Stimulated activated memory B cell treated with anti-CD40 and anti-IgM and Interleukin-4, amounts not matched to agents 10 μg/mL and 1 μg/mL and 100 μg/mL, for 72 hours (primary cell): ENCODE results near the gene FAM221A.
"Not testable (repeated sequence)": the region's sequence is repeated elsewhere in the genome, so short reads cannot be mapped to it uniquely, and the experiment has no call there.

Experiments
- ATAC-seq: fragments of 150-1000 bp; cut with Tn5 transposase; 2 replicates; pipeline ENCODE4 v1.10.0; 2021
- H3K27ac Mint-ChIP-seq: one replicate; pipeline ENCODE4 v1.8.0; 2022; ENCODE audit warnings: mild to moderate bottlenecking, mixed read lengths
- H3K27me3 Mint-ChIP-seq: one replicate; pipeline ENCODE4 v1.8.0; 2022; ENCODE audit warnings: mixed read lengths
- H3K36me3 Mint-ChIP-seq: one replicate; pipeline ENCODE4 v1.8.0; 2022; ENCODE audit warnings: mixed read lengths
- H3K4me1 Mint-ChIP-seq: one replicate; pipeline ENCODE4 v1.8.0; 2022; ENCODE audit warnings: mixed read lengths
- H3K4me3 Mint-ChIP-seq: one replicate; pipeline ENCODE4 v1.8.0; 2022; ENCODE audit warnings: mild to moderate bottlenecking, moderate library complexity, mixed read lengths
- H3K9me3 Mint-ChIP-seq: one replicate; pipeline ENCODE4 v1.8.0; 2022; ENCODE audit warnings: mixed read lengths

The FAM221A gene, protein sequence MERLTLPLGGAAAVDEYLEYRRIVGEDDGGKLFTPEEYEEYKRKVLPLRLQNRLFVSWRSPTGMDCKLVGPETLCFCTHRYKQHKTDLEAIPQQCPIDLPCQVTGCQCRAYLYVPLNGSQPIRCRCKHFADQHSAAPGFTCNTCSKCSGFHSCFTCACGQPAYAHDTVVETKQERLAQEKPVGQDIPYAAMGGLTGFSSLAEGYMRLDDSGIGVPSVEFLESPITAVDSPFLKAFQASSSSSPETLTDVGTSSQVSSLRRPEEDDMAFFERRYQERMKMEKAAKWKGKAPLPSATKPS

GRCh38 chr7:23679898-23680413 is at the start of gene FAM221A:
TSS of gene FAM221A (plus strand) at chr7:23680199. CDS start at chr7:23680219, 20 bp downstream.
- Mint-ChIP-seq H3K4me1 (peaks cover 19% of the 10 kb centered on the region), H3K27me3 (no peaks in the 10 kb centered on the region), H3K36me3 (no peaks in the 10 kb centered on the region), H3K4me3 (peak within 1 kb of the TSS; percentile 90), H3K27ac (peak within 1 kb of the TSS; percentile 84), H3K9me3 (no peaks in the 10 kb centered on the region)
- peak; percentile 99 for ATAC-seq

- Mint-ChIP-seq H3K36me3 (peaks cover 18% of the 10 kb centered on the region), H3K4me1 (peaks cover 6% of the 10 kb centered on the region), H3K27me3 (no peaks in the 10 kb centered on the region), H3K4me3 (no peak overlapping the region), H3K9me3 (no peaks in the 10 kb centered on the region), H3K27ac (no peak overlapping the region)
- no peak for ATAC-seq
These were observed 46.6 kb upstream of the FAM221A start for GRCh38 chr7:23633417-23633816.

GRCh38 chr7:23645822-23646221 is 34.2 kb upstream of the FAM221A start:
- ATAC-seq = no peak
- no peaks in the 10 kb centered on the region for H3K9me3 Mint-ChIP-seq
- no peaks in the 10 kb centered on the region for H3K4me1 Mint-ChIP-seq
- no peak overlapping the region for H3K27ac Mint-ChIP-seq
- H3K4me3 Mint-ChIP-seq = no peak overlapping the region
- H3K27me3 Mint-ChIP-seq = no peaks in the 10 kb centered on the region
- H3K36me3 Mint-ChIP-seq = peaks cover 9% of the 10 kb centered on the region

- H3K4me1 Mint-ChIP-seq = no peaks in the 10 kb centered on the region
- H3K9me3 Mint-ChIP-seq = peaks cover 24% of the 10 kb centered on the region
- H3K27me3 Mint-ChIP-seq = no peaks in the 10 kb centered on the region
- no peak overlapping the region for H3K4me3 Mint-ChIP-seq
- no peak overlapping the region for H3K27ac Mint-ChIP-seq
- ATAC-seq = no peak
- H3K36me3 Mint-ChIP-seq = peaks cover 31% of the 10 kb centered on the region
These were observed 26.1 kb upstream of the FAM221A start for GRCh38 chr7:23653942-23654341.

GRCh38 chr7:23654508-23654907 is 25.5 kb upstream of the FAM221A start:
- Mint-ChIP-seq H3K27ac (no peak overlapping the region), H3K4me3 (no peak overlapping the region), H3K9me3 (peaks cover 26% of the 10 kb centered on the region), H3K4me1 (no peaks in the 10 kb centered on the region), H3K27me3 (no peaks in the 10 kb centered on the region), H3K36me3 (peaks cover 33% of the 10 kb centered on the region)
- no peak for ATAC-seq

- Mint-ChIP-seq H3K4me1 (no peaks in the 10 kb centered on the region), H3K27ac (no peak overlapping the region), H3K27me3 (no peaks in the 10 kb centered on the region), H3K9me3 (peaks cover 27% of the 10 kb centered on the region), H3K4me3 (no peak overlapping the region), H3K36me3 (peaks cover 33% of the 10 kb centered on the region)
- ATAC-seq = no peak
These were observed 24.6 kb upstream of the FAM221A start for GRCh38 chr7:23655433-23655832.

GRCh38 chr7:23658831-23659427 is 21.1 kb upstream of the FAM221A start:
- Mint-ChIP-seq H3K4me1 (no peaks in the 10 kb centered on the region), H3K27me3 (no peaks in the 10 kb centered on the region), H3K9me3 (peaks cover 18% of the 10 kb centered on the region), H3K27ac (no peak overlapping the region), H3K4me3 (no peak overlapping the region), H3K36me3 (peaks cover 18% of the 10 kb centered on the region)
- ATAC-seq = no peak

DNA sequence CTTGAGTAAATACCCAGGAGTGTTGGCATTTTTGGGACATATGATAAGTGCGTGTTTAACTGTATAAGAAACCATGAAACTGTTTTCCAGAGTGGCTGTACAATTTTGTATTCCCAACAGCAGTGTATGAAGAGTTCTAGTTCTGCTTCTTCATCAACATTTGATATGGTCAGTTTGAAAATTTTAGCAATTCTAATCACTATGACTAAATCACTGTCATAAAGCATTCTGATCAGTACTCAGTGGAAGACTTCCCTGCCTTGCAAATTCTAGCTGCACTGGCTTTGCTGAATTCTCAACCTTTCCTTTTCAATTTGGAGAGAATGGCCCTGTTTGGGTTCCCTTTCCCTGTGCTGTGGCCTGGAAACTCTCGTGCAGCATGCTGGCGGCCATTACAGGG is 18.6 kb upstream of the FAM221A start:
- Mint-ChIP-seq H3K4me1 (no peaks in the 10 kb centered on the region), H3K9me3 (peaks cover 9% of the 10 kb centered on the region), H3K27ac (no peak overlapping the region), H3K36me3 (peaks cover 12% of the 10 kb centered on the region), H3K4me3 (no peak overlapping the region), H3K27me3 (no peaks in the 10 kb centered on the region)
- ATAC-seq = no peak

GRCh38 chr7:23662124-23662983 is 17.6 kb upstream of the FAM221A start:
- Mint-ChIP-seq H3K4me1 (no peaks in the 10 kb centered on the region), H3K9me3 (peaks cover 7% of the 10 kb centered on the region), H3K27me3 (no peaks in the 10 kb centered on the region), H3K4me3 (no peak overlapping the region), H3K27ac (no peak overlapping the region), H3K36me3 (peaks cover 6% of the 10 kb centered on the region)
- ATAC-seq = no peak

GRCh38 chr7:23662984-23663313 is 17.1 kb upstream of the FAM221A start:
- Mint-ChIP-seq H3K9me3 (peaks cover 7% of the 10 kb centered on the region), H3K27me3 (no peaks in the 10 kb centered on the region), H3K4me1 (no peaks in the 10 kb centered on the region), H3K36me3 (peaks cover 6% of the 10 kb centered on the region), H3K4me3 (no peak overlapping the region), H3K27ac (no peak overlapping the region)
- no peak for ATAC-seq

DNA sequence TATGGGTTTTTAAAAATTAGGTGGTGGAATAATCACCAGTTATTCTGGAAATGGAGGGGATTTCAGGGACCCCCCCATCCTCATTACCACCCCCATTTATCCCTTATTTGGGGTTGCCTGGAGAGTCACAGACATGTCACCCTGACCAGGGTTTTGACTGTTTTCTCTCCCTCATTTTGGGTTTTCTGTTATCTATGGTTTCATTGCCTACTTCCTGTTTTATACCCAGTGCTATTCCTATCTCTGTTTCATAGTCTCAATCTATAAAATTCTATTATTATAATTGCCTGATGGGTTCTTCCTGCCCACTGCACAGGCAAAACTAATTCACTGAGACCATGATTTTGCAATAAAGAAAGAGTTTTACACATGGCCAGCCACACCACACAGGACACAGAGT is 15.9 kb upstream of the FAM221A start:
- peaks cover 3% of the 10 kb centered on the region for H3K9me3 Mint-ChIP-seq
- H3K27me3 Mint-ChIP-seq = no peaks in the 10 kb centered on the region
- H3K36me3 Mint-ChIP-seq = no peaks in the 10 kb centered on the region
- H3K27ac Mint-ChIP-seq = no peak overlapping the region
- ATAC-seq = no peak
- H3K4me1 Mint-ChIP-seq = no peaks in the 10 kb centered on the region
- H3K4me3 Mint-ChIP-seq = no peak overlapping the region

DNA sequence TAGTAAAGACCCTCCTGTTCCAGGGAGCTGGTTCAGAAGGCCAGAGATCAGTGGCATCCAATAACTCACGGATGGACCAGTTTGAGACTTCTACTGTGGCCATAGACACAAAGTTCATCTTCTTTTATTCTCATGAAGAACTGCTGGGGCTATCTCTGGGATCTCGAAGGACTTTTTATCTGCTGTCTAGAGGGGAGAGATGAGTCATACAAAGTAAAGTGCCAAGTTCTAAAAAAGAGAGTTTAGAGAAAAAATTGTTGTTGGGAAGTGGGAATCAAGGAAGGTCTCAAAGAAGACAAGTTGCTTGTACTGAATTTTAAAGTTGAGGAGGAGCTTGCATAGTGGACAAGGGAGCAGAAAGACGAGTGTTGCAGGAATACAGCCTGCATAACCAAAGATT is 8.0 kb upstream of the FAM221A start:
- no peak overlapping the region for H3K4me3 Mint-ChIP-seq
- H3K27me3 Mint-ChIP-seq = no peaks in the 10 kb centered on the region
- no peaks in the 10 kb centered on the region for H3K36me3 Mint-ChIP-seq
- no peak overlapping the region for H3K27ac Mint-ChIP-seq
- H3K4me1 Mint-ChIP-seq = no peaks in the 10 kb centered on the region
- H3K9me3 Mint-ChIP-seq = no peaks in the 10 kb centered on the region
- no peak for ATAC-seq

DNA sequence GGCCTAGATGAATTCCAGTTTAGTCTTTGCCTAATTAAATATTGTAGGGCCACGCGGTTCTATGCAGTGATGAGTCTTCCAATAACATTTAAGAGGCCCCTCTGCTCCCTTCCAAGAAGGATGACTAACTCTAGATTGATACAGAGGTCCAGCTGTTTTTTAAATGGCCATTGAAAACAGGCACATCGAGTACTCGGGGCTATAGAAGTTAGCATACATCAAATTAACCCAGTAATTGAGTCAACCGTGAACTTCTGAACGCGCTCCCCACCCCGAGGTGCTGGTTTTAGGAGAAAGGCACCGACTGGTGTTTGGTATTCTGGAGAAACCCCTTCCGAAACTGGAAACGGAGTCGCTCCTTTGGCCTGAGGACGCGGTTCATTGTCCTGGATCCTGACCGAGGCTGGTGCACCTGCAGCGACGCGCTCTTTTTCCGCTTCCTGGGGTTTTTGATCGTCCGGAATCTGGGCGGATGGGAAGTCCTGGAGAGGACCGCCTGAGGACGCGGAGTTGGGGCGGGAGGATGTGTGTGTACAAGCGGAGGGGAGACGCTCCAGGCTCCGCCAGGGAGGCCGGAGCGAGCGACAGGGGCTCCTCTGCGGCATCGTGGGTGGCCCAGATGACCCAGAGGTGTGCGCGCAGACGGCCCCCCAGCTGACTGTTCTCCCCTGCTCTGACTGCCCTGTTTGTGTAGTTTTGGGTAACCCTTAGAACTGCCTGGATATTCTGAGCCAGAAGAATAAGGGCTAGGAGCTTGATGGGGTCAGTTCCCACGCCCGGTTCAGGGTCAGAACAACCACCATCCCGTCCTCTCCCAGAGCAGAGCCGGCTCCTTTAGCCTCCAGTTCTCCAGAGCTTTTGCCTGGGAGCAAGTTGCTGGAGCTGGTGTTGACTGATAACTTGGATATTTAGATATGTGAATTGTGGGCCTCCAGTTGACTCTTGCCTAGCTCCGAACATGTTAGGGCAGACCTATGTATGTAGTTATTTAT is 711 bp downstream of the FAM221A start:
- H3K9me3 Mint-ChIP-seq = no peaks in the 10 kb centered on the region
- H3K27me3 Mint-ChIP-seq = no peaks in the 10 kb centered on the region
- peak overlapping the region; percentile 84 for H3K27ac Mint-ChIP-seq
- H3K4me1 Mint-ChIP-seq = peaks cover 19% of the 10 kb centered on the region
- H3K36me3 Mint-ChIP-seq = no peaks in the 10 kb centered on the region
- ATAC-seq = peak; percentile 59
- peak overlapping the region; percentile 90 for H3K4me3 Mint-ChIP-seq

GRCh38 chr7:23684041-23684440 is 4.0 kb downstream of the FAM221A start:
- H3K9me3 Mint-ChIP-seq, H3K27me3 Mint-ChIP-seq, ATAC-seq, H3K36me3 Mint-ChIP-seq, H3K4me3 Mint-ChIP-seq, H3K27ac Mint-ChIP-seq: not testable (repeated sequence)
- peaks cover 15% of the 10 kb centered on the region for H3K4me1 Mint-ChIP-seq
